K562 (cell line): ENCODE measurements around the gene KMT2D. TPM values are rescaled to one million over a fixed set of nuclear protein-coding genes. Genes with fewer than 3 reads are reported as not detected.

ENCODE experiments used
- ARID1B ChIP-seq: fragments of 450-650 bp; IDR thresholded peaks from 2 replicates; pipeline ENCODE4 v1.6.1; 2016; ENCODE audit warnings: antibody characterized with exemption, mild to moderate bottlenecking, inconsistent platforms
- BRD9 ChIP-seq: fragments of 450-650 bp; IDR thresholded peaks from 2 replicates; pipeline ENCODE4 v1.6.1; 2018; ENCODE audit warnings: low read depth; ENCODE audit not compliant: partially characterized antibody
- HEY1 ChIP-seq: fragments of 250-450 bp; sonication (Bioruptor Pico); IDR thresholded peaks from 2 replicates; pipeline ENCODE4 v1.5.0; 2020; ENCODE audit warnings: mild to moderate bottlenecking, moderate library complexity, borderline replicate concordance
- RBM17 ChIP-seq: fragments of 200-400 bp; formaldehyde crosslinking; IDR thresholded peaks from 2 replicates; pipeline ENCODE4 v1.6.1; 2017; ENCODE audit warnings: low read depth, mild to moderate bottlenecking, low read length, borderline replicate concordance
- RCOR1 ChIP-seq, 2 experiments: IDR thresholded peaks; 2 replicates each; pipeline ENCODE4 v1.6.1; 2012; ENCODE audit warnings: low read depth in 2 of 2, low read length in 2 of 2, borderline replicate concordance in 1 of 2, improper control_type of control experiment in 1 of 2
- TFAM ChIP-seq: fragments of 250-450 bp; sonication (Bioruptor Pico); conservative IDR thresholded peaks from 2 replicates; pipeline ENCODE4 v1.5.0; 2021; ENCODE audit warnings: mild to moderate bottlenecking, moderate library complexity
- U2AF2 ChIP-seq: fragments of 200-400 bp; formaldehyde crosslinking; optimal IDR thresholded peaks from 2 replicates; pipeline ENCODE3; 2017; ENCODE audit warnings: low read depth, mild to moderate bottlenecking, low read length
- ZBTB7A ChIP-seq: IDR thresholded peaks from 2 replicates; pipeline ENCODE4 v1.6.1; 2011; ENCODE audit warnings: low read depth, mild to moderate bottlenecking, low read length, moderate library complexity, borderline replicate concordance; ENCODE audit not compliant: control insufficient read depth
- ZNF239 ChIP-seq: fragments of 250-450 bp; sonication (Bioruptor Pico); IDR thresholded peaks from 2 replicates; pipeline ENCODE4 v1.4.0; 2020; ENCODE audit warnings: mild to moderate bottlenecking
- ZNF311 ChIP-seq: fragments of 250-450 bp; sonication (Bioruptor Pico); IDR thresholded peaks from 2 replicates; pipeline ENCODE4 v1.4.0; 2020; ENCODE audit warnings: mild to moderate bottlenecking, moderate library complexity
- polyA plus RNA-seq, 8 experiments: library from polyadenylated mRNA; depleted of rRNA in 4 of 8; stranded (reverse) in 5 of 8; unstranded in 3 of 8; fragments of >200 nt; fragmentation: Nextera tagmentation in 2 of 8; fragmentation: Illumina TruSeq in 1 of 8; extraction: Ambion mirVana in 2 of 8; extraction: Trizol in 1 of 8; gene quantifications; 2 replicates each; pipeline versions ENCODE4 v1.2.1 to v1.2.3, GENCODE V29; 2011 to 2014; ENCODE audit warnings: inconsistent platforms in 1 of 8, missing spikeins in 1 of 8
- total RNA-seq, 7 experiments: library from RNA; depleted of rRNA in 6 of 7; stranded (reverse); fragments of >200 nt in 6 of 7; fragmentation: Illumina TruSeq in 2 of 7; extraction: Trizol in 2 of 7; gene quantifications; 2 replicates each; pipeline versions ENCODE4 v1.2.1 to v1.2.3, GENCODE V29; 2011 to 2021; ENCODE audit warnings: low replicate concordance in 1 of 7
- TF ChIP-seq, protein P1 (sequence below): fragments of 250-450 bp; sonication (Bioruptor Pico); IDR thresholded peaks from 2 replicates; pipeline ENCODE4 v1.4.0; 2020
- TF ChIP-seq, protein P2 (sequence below): IDR thresholded peaks from 2 replicates; pipeline ENCODE4 v1.6.1; 2016; ENCODE audit warnings: missing genetic modification characterization, missing compliant biosample characterization
- TF ChIP-seq, protein P3 (sequence below): sonication (generic); formaldehyde crosslinking; IDR thresholded peaks from 2 replicates; pipeline ENCODE4 v1.8.0; 2022; ENCODE audit warnings: missing genetic modification reagents, mild to moderate bottlenecking, borderline replicate concordance

Gene KMT2D
- total and polyA plus RNA-seq, 9 of the 15 experiments (the other 6 are each of a cell fraction or from before 2014, with no cell fraction given): 0.22 to 93.7 (median 13.7) TPM

DNA sequence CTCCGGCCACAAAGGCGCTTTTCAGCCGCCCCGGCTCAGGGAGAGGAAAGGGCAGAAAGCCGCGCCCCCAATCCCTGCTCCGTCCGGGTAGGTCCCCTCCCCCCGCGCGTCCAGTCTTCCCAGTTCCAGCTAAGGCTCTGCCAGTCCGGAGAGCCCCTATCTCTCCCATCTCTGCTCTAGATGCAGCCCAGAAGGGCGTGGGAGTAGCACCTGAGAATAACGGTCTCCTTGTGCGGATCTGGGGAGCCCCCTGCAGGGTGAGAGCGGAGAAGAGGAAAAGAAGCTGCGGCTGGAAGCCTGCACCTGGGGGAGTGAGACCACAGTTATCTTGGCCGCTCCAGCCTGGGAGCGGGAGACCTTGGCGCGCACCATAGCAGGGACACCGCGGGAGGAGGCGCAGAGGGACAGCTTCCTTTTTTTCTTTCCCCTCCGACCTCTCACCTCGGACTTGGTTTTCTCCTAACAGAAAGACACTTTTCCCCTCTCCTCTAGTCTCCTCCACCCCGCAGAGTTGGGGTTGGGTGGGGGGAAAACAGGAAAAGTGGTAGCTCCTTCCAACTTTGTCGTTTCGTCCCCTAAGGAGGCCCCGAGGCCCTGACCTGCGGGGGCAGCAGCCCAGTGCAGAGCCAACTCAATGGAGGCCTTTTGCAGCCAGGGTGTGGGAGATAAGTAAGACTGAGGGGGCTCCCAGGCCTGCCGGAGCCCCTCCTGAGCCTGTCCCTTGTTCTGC lies 31.7 kb upstream of the KMT2D start (continued):
- TF ChIP-seq, protein P1, sequence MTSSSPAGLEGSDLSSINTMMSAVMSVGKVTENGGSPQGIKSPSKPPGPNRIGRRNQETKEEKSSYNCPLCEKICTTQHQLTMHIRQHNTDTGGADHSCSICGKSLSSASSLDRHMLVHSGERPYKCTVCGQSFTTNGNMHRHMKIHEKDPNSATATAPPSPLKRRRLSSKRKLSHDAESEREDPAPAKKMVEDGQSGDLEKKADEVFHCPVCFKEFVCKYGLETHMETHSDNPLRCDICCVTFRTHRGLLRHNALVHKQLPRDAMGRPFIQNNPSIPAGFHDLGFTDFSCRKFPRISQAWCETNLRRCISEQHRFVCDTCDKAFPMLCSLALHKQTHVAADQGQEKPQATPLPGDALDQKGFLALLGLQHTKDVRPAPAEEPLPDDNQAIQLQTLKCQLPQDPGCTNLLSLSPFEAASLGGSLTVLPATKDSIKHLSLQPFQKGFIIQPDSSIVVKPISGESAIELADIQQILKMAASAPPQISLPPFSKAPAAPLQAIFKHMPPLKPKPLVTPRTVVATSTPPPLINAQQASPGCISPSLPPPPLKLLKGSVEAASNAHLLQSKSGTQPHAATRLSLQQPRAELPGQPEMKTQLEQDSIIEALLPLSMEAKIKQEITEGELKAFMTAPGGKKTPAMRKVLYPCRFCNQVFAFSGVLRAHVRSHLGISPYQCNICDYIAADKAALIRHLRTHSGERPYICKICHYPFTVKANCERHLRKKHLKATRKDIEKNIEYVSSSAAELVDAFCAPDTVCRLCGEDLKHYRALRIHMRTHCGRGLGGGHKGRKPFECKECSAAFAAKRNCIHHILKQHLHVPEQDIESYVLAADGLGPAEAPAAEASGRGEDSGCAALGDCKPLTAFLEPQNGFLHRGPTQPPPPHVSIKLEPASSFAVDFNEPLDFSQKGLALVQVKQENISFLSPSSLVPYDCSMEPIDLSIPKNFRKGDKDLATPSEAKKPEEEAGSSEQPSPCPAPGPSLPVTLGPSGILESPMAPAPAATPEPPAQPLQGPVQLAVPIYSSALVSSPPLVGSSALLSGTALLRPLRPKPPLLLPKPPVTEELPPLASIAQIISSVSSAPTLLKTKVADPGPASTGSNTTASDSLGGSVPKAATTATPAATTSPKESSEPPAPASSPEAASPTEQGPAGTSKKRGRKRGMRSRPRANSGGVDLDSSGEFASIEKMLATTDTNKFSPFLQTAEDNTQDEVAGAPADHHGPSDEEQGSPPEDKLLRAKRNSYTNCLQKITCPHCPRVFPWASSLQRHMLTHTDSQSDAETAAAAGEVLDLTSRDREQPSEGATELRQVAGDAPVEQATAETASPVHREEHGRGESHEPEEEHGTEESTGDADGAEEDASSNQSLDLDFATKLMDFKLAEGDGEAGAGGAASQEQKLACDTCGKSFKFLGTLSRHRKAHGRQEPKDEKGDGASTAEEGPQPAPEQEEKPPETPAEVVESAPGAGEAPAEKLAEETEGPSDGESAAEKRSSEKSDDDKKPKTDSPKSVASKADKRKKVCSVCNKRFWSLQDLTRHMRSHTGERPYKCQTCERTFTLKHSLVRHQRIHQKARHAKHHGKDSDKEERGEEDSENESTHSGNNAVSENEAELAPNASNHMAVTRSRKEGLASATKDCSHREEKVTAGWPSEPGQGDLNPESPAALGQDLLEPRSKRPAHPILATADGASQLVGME: no peak; the same call in 1 of the 2 replicates
- TF ChIP-seq RCOR1 (IDR thresholded peaks at IDR 0.05; ENCODE audit: borderline replicate concordance in 1 of 2, low read depth in 2 of 2, low read length in 2 of 2) (peak; percentile 94 to 96), BRD9 (peak; percentile 94), ZBTB7A (peak; percentile 85), ZNF311 (no peak), RBM17 (no peak), TFAM (CRISPR knock-in tag) (no peak), ZNF239 (no peak), HEY1 (CRISPR knock-in tag) (peak; percentile 67; the same call in 1 of the 2 replicates), U2AF2 (no peak), ARID1B (peak; percentile 96)
- TF ChIP-seq, protein P2, sequence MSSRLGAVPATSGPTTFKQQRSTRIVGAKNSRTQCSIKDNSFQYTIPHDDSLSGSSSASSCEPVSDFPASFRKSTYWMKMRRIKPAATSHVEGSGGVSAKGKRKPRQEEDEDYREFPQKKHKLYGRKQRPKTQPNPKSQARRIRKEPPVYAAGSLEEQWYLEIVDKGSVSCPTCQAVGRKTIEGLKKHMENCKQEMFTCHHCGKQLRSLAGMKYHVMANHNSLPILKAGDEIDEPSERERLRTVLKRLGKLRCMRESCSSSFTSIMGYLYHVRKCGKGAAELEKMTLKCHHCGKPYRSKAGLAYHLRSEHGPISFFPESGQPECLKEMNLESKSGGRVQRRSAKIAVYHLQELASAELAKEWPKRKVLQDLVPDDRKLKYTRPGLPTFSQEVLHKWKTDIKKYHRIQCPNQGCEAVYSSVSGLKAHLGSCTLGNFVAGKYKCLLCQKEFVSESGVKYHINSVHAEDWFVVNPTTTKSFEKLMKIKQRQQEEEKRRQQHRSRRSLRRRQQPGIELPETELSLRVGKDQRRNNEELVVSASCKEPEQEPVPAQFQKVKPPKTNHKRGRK (tag): 0 out of 2 replicates have a peak, but pooled peaks have one; percentile 25
- TF ChIP-seq, protein P3, sequence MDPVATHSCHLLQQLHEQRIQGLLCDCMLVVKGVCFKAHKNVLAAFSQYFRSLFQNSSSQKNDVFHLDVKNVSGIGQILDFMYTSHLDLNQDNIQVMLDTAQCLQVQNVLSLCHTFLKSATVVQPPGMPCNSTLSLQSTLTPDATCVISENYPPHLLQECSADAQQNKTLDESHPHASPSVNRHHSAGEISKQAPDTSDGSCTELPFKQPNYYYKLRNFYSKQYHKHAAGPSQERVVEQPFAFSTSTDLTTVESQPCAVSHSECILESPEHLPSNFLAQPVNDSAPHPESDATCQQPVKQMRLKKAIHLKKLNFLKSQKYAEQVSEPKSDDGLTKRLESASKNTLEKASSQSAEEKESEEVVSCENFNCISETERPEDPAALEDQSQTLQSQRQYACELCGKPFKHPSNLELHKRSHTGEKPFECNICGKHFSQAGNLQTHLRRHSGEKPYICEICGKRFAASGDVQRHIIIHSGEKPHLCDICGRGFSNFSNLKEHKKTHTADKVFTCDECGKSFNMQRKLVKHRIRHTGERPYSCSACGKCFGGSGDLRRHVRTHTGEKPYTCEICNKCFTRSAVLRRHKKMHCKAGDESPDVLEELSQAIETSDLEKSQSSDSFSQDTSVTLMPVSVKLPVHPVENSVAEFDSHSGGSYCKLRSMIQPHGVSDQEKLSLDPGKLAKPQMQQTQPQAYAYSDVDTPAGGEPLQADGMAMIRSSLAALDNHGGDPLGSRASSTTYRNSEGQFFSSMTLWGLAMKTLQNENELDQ (CRISPR knock-in tag): no peak
